ENCODE data around the gene ZC3H18. TPM values are rescaled to one million over a fixed set of nuclear protein-coding genes. Genes with fewer than 3 reads are reported as not detected.

The ZC3H18 gene
- total and polyA plus RNA-seq, 2 of the 4 experiments (the other 2 are of a cell fraction): 3.4 to 21.3 TPM

DNA sequence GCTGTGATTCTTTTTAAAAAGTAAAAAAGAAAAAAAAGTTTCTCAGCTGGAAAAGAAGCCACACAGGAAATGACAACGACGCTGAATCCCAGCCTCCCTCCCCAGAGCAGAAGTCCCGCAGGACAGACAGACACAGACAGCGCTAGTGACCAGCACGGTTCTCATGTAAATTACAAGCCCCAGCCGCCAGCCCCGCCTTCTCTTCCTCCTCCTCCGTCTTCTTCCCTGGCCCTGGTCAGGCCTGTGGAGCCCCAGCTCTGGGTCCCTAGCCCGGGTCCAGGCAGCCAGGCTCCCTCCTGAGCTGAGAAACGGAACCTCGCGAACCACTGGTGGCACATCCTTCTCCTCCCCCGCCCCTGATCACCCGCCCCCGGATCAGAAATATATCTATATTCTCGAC, 61.2 kb downstream of the ZC3H18 start:
- H3K14ac ChIP-seq (replicated peaks; ENCODE audit: low read depth, low read length): no peak overlapping the region
- H4K8ac ChIP-seq (ENCODE audit: low read depth in 2 of 2, low read length in 2 of 2): no peak overlapping the region
- no peak overlapping the region for H2BK20ac ChIP-seq (ENCODE audit: low read depth, low read length)
- no peak overlapping the region for H2AK9ac ChIP-seq (replicated peaks; ENCODE audit: low read depth, low read length, poor library complexity)
- no peak overlapping the region for H3K9ac ChIP-seq (ENCODE audit: low read depth, low read length)
- no peak overlapping the region for H3K4me3 ChIP-seq (ENCODE audit: insufficient read depth, low read depth, low read length)
- H2AFZ ChIP-seq (replicated peaks; ENCODE audit: low read length, poor library complexity): no peak overlapping the region
- H4K20me1 ChIP-seq (ENCODE audit: insufficient read depth, low read length): no peaks in the 10 kb centered on the region; the same call in 1 of the 2 replicates
- H3K36me3 ChIP-seq (ENCODE audit: control insufficient read depth, insufficient read depth, low read length): peaks cover 54% of the 10 kb centered on the region
- H3K4ac ChIP-seq (ENCODE audit: low read depth, low read length): no peak overlapping the region
- no peak overlapping the region for H2BK120ac ChIP-seq (ENCODE audit: low read depth, low read length)
- TSS peak; percentile 93 for BruUV-seq (replicated peaks)
- TF ChIP-seq MXI1 (IDR thresholded peaks at IDR 0.05; ENCODE audit: borderline replicate concordance, low read depth, low read length) (no peak), SMC3 (IDR thresholded peaks at IDR 0.05; ENCODE audit: low read depth, low read length) (no peak)
- TF ChIP-seq, protein P1, sequence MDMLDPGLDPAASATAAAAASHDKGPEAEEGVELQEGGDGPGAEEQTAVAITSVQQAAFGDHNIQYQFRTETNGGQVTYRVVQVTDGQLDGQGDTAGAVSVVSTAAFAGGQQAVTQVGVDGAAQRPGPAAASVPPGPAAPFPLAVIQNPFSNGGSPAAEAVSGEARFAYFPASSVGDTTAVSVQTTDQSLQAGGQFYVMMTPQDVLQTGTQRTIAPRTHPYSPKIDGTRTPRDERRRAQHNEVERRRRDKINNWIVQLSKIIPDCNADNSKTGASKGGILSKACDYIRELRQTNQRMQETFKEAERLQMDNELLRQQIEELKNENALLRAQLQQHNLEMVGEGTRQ (IDR thresholded peaks at IDR 0.05; ENCODE audit: low read depth, low read length): no peak
- DNase-seq (no peak), ATAC-seq (ENCODE audit: low read depth) (no peak)
- H2BK15ac ChIP-seq (ENCODE audit: low read depth, low read length): no peak overlapping the region
- H3K18ac ChIP-seq (ENCODE audit: low read depth, low read length): no peak overlapping the region
- H3K9me3 ChIP-seq (ENCODE audit: control insufficient read depth, insufficient read depth, low read length): no peaks in the 10 kb centered on the region
- no CpG with 5 or more reads among the region's 16 CpGs for WGBS, 2 experiments (ENCODE audit: extremely low coverage in 2 of 2, insufficient read length in 1 of 2)
- intact Hi-C loops (cut with micrococcal nuclease) (no loop called here), dilution Hi-C loops (cut with HindIII; ENCODE audit: low sequenced_read_pairs, unreplicated experiment) (no loop called here), in situ Hi-C loops (cut with MboI; ENCODE audit: low sequenced_read_pairs) (no loop called here)
- H2BK5ac ChIP-seq (ENCODE audit: low read depth, low read length, poor library complexity, severe bottlenecking): no peak overlapping the region
- no peak overlapping the region for H4K5ac ChIP-seq (ENCODE audit: low read depth, low read length)
- no peak overlapping the region for H3K27ac ChIP-seq (ENCODE audit: insufficient read depth, low read length)
- peaks cover 8% of the 10 kb centered on the region for H3K4me1 ChIP-seq (ENCODE audit: control insufficient read depth, insufficient read depth, low read length)
- no peak overlapping the region for H3K23ac ChIP-seq (ENCODE audit: low read depth, low read length)
- peaks cover 0 to 7% of the 10 kb centered on the region in 2 experiments; a peak in 2 of 4 replicates for H3K79me1 ChIP-seq (ENCODE audit: low read depth in 1 of 2, low read length in 2 of 2)
- H3K56ac ChIP-seq (ENCODE audit: extremely low read depth, insufficient read depth, low read length): no peak overlapping the region
- no peak overlapping the region for H4K91ac ChIP-seq (ENCODE audit: insufficient read depth, low read depth, low read length)
- POLR2A ChIA-PET (ENCODE audit: unreplicated experiment): no interaction called here
- H3K9me1 ChIP-seq (ENCODE audit: insufficient read depth, low read length): no peaks in the 10 kb centered on the region
- H3K27me3 ChIP-seq (ENCODE audit: control insufficient read depth, insufficient read depth, low read length): no peaks in the 10 kb centered on the region
- no peak overlapping the region for H3K4me2 ChIP-seq (ENCODE audit: low read depth, low read length)
- no peak overlapping the region for H2AK5ac ChIP-seq (ENCODE audit: low read depth, low read length)
- CTCF ChIA-PET: no interaction called here
